KMS-11 (cell line): ENCODE results near the gene STAT5A.

Experiments used
- H2AFZ ChIP-seq: fragments of 200-600 bp; sonication (generic); 2 replicates; pipeline ENCODE4 v1.6.1; 2016; ENCODE audit warnings: antibody characterized with exemption, mixed run types, low read depth
- H3K27ac ChIP-seq: fragments of 200-600 bp; sonication (generic); 2 replicates; pipeline ENCODE4 v1.6.1; 2016; ENCODE audit warnings: mild to moderate bottlenecking, mixed run types
- H3K27me3 ChIP-seq: fragments of 200-600 bp; sonication (generic); 2 replicates; pipeline ENCODE4 v1.6.1; 2017; ENCODE audit warnings: mild to moderate bottlenecking, low read depth, mixed run types, moderate library complexity; ENCODE audit not compliant: insufficient read depth
- H3K36me3 ChIP-seq: fragments of 200-600 bp; sonication (generic); 2 replicates; pipeline ENCODE4 v1.6.1; 2017; ENCODE audit warnings: mild to moderate bottlenecking, mixed run types; ENCODE audit not compliant: insufficient read depth
- H3K4me1 ChIP-seq: fragments of 200-600 bp; sonication (generic); 2 replicates; pipeline ENCODE4 v1.6.1; 2016; ENCODE audit warnings: mild to moderate bottlenecking, low read depth, mixed run types; ENCODE audit not compliant: poor library complexity, severe bottlenecking
- H3K4me2 ChIP-seq: fragments of 200-600 bp; sonication (generic); 2 replicates; pipeline ENCODE4 v1.7.0; 2016; ENCODE audit warnings: mild to moderate bottlenecking, mixed run types
- H3K4me3 ChIP-seq: fragments of 200-600 bp; sonication (generic); IDR thresholded peaks from 2 replicates; pipeline ENCODE4 v1.6.1; 2017; ENCODE audit warnings: low read depth, low read length, mixed read lengths; ENCODE audit not compliant: insufficient read depth
- H3K79me2 ChIP-seq: fragments of 200-600 bp; sonication (generic); 2 replicates; pipeline ENCODE4 v1.6.1; 2016; ENCODE audit warnings: low read depth, mixed run types; ENCODE audit not compliant: insufficient read depth
- H3K9ac ChIP-seq: fragments of 200-600 bp; sonication (generic); 2 replicates; pipeline ENCODE4 v1.6.1; 2016; ENCODE audit warnings: mild to moderate bottlenecking, mixed run types
- H4K20me1 ChIP-seq: fragments of 200-600 bp; sonication (generic); 2 replicates; pipeline ENCODE4 v1.6.1; 2016; ENCODE audit warnings: mild to moderate bottlenecking, mixed run types; ENCODE audit not compliant: insufficient read depth
- CTCF ChIP-seq: fragments of 200-600 bp; sonication (generic); conservative IDR thresholded peaks from 2 replicates; pipeline ENCODE4 v1.6.1; 2017; ENCODE audit warnings: low read depth, mild to moderate bottlenecking, antibody characterized with exemption, low read length, moderate library complexity, mixed read lengths

STAT5A gene

GRCh38 chr17:42285346-42286050 is 2.8 kb upstream of the STAT5A start:
- peaks cover 22% of the 10 kb centered on the region; the same call in 1 of the 2 replicates for H3K27me3 ChIP-seq
- no peaks in the 10 kb centered on the region for H3K36me3 ChIP-seq
- no peak overlapping the region for H3K27ac ChIP-seq
- no peak overlapping the region for H3K4me3 ChIP-seq
- H3K79me2 ChIP-seq: no peaks in the 10 kb centered on the region
- no peaks in the 10 kb centered on the region for H3K4me1 ChIP-seq
- no peak overlapping the region for H3K4me2 ChIP-seq
- no peak for TF ChIP-seq CTCF
- H3K9ac ChIP-seq: no peak overlapping the region
- no peak overlapping the region for H2AFZ ChIP-seq
- H4K20me1 ChIP-seq: no peaks in the 10 kb centered on the region

GRCh38 chr17:42286411-42287221 is 1.7 kb upstream of the STAT5A start:
- H3K9ac ChIP-seq: no peak overlapping the region
- H3K4me1 ChIP-seq: no peaks in the 10 kb centered on the region
- H4K20me1 ChIP-seq: no peaks in the 10 kb centered on the region
- H3K4me2 ChIP-seq: no peak overlapping the region
- no peak overlapping the region for H3K27ac ChIP-seq
- no peak for TF ChIP-seq CTCF
- H3K36me3 ChIP-seq: no peaks in the 10 kb centered on the region
- H3K79me2 ChIP-seq: no peaks in the 10 kb centered on the region
- peaks cover 27% of the 10 kb centered on the region for H3K27me3 ChIP-seq
- H2AFZ ChIP-seq: no peak overlapping the region
- H3K4me3 ChIP-seq: no peak overlapping the region

- H3K79me2 ChIP-seq: no peaks in the 10 kb centered on the region
- H3K27ac ChIP-seq: no peak overlapping the region
- H3K4me3 ChIP-seq: no peak overlapping the region
- no peaks in the 10 kb centered on the region for H4K20me1 ChIP-seq
- H3K9ac ChIP-seq: no peak overlapping the region
- H3K4me1 ChIP-seq: no peaks in the 10 kb centered on the region
- no peak overlapping the region for H3K4me2 ChIP-seq
- no peak overlapping the region for H2AFZ ChIP-seq
- H3K36me3 ChIP-seq: no peaks in the 10 kb centered on the region
- no peak for TF ChIP-seq CTCF
- peaks cover 27% of the 10 kb centered on the region for H3K27me3 ChIP-seq
Measured at GRCh38 chr17:42287305-42287976, 857 bp upstream of the STAT5A start.

- no peaks in the 10 kb centered on the region for H3K79me2 ChIP-seq
- TF ChIP-seq CTCF: no peak
- no peak overlapping the region for H3K27ac ChIP-seq
- H3K9ac ChIP-seq: no peak overlapping the region
- no peaks in the 10 kb centered on the region for H4K20me1 ChIP-seq
- peaks cover 27% of the 10 kb centered on the region for H3K27me3 ChIP-seq
- no peak overlapping the region for H3K4me2 ChIP-seq
- H3K4me1 ChIP-seq: no peaks in the 10 kb centered on the region
- H3K36me3 ChIP-seq: no peaks in the 10 kb centered on the region
- H3K4me3 ChIP-seq: no peak overlapping the region
- no peak overlapping the region for H2AFZ ChIP-seq
Measured at GRCh38 chr17:42288803-42289610, 709 bp downstream of the STAT5A start.
